H1 (cell line): ENCODE results near the gene PSPH. TPM values are rescaled to one million over a fixed set of nuclear protein-coding genes. Genes with fewer than 3 reads are reported as not detected.

Source experiments
- ASH2L ChIP-seq: fragments of 200-600, 300-600 bp; sonication (generic); IDR thresholded peaks from one replicate; pipeline ENCODE4 v1.7.1; 2017; ENCODE audit warnings: low read length
- CHD7 ChIP-seq: fragments of 300-600 bp; sonication (generic); IDR thresholded peaks from 2 replicates; pipeline ENCODE4 v1.7.1; 2012; ENCODE audit warnings: low read length, moderate library complexity, mild to moderate bottlenecking, inconsistent platforms; ENCODE audit not compliant: insufficient replicate concordance
- polyA plus RNA-seq, 7 experiments: library from polyadenylated mRNA; depleted of rRNA in 3 of 7; stranded (reverse) in 5 of 7; unstranded in 2 of 7; fragments of >200 nt in 5 of 7; fragments of 200-250 nt in 2 of 7; gene quantifications; 1 replicate in 5 of 7; 2 replicates in 1 of 7; 4 replicates in 1 of 7; pipeline versions ENCODE4 v1.2.1 to v1.2.3, GENCODE V29; 2011 to 2013; ENCODE audit warnings: missing spikeins in 2 of 7, mixed read lengths in 2 of 7
- total RNA-seq: library from RNA; stranded (reverse); fragmentation: NEBNext Ultra II Directional; extraction: Animal tissue kit (Norgen Biotek cat#: 25700); gene quantifications from 2 replicates; pipeline ENCODE4 v1.2.1, GENCODE V29; 2021

PSPH gene
- total and polyA plus RNA-seq, 2 of the 8 experiments (the other 6 are each of a cell fraction or from before 2014, with no cell fraction given) = 31.0 to 64.8 TPM

GRCh38 chr7:56099653-56100052, 48.4 kb upstream of the PSPH start (continued):
- TF ChIP-seq CHD7 (no peak), ASH2L (no peak)
